Gastroesophageal sphincter (tissue), 4 donors: ENCODE results near the gene GPR183. TPM values are rescaled to one million over a fixed set of nuclear protein-coding genes. Genes with fewer than 3 reads are reported as not detected.

Experiments used
- ATAC-seq: fragments of 150-250 bp; one replicate; pipeline ENCODE4 v1.9.1; 2016; ENCODE audit warnings: mild to moderate bottlenecking, moderate library complexity
- H3K27ac ChIP-seq, 4 donors: fragments of 200-600 bp; sonication (generic) in 3 of 4; 1 replicate in 3 of 4; 2 replicates in 1 of 4; pipeline ENCODE4 v1.5.1; 2016 to 2019
- H3K27me3 ChIP-seq: fragments of 200-600 bp; sonication (generic); one replicate; pipeline ENCODE4 v1.5.1; 2019
- H3K36me3 ChIP-seq, 2 donors: fragments of 200-600 bp; sonication (generic); one replicate each; pipeline ENCODE4 v1.5.1; 2019; ENCODE audit warnings: control low read depth in 1 of 2
- H3K4me1 ChIP-seq, 3 donors: fragments of 200-600 bp; sonication (generic); 1 replicate in 2 of 3; 2 replicates in 1 of 3; pipeline ENCODE4 v1.5.1; 2016 to 2019; ENCODE audit warnings: control low read depth in 2 of 3
- H3K4me3 ChIP-seq, 2 donors: fragments of 200-600 bp; sonication (generic); one replicate each; pipeline ENCODE4 v1.5.1; 2019; ENCODE audit warnings: mild to moderate bottlenecking in 1 of 2, moderate library complexity in 1 of 2
- H3K9me3 ChIP-seq, 3 donors: fragments of 200-600 bp; sonication (generic); one replicate each; pipeline ENCODE4 v1.5.1; 2017 to 2019; ENCODE audit warnings: control low read depth in 2 of 3
- CTCF ChIP-seq, 4 experiments: fragments of 200-600 bp in 2 of 4; fragments of 450-650 bp in 2 of 4; sonication (generic) in 1 of 4; IDR thresholded peaks; one replicate each; pipeline ENCODE4 v1.5.1; 2017 to 2019; ENCODE audit warnings: antibody characterized with exemption in 4 of 4, mild to moderate bottlenecking in 2 of 4, moderate library complexity in 2 of 4
- EP300 ChIP-seq: sonication (generic); formaldehyde crosslinking; IDR thresholded peaks from one replicate; pipeline ENCODE4 v1.6.1; 2017; ENCODE audit warnings: antibody characterized with exemption, mild to moderate bottlenecking
- POLR2A ChIP-seq, 2 donors: fragments of 450-650 bp; IDR thresholded peaks; one replicate each; pipeline ENCODE4 v1.6.1; 2017; ENCODE audit warnings: antibody characterized with exemption in 2 of 2, mild to moderate bottlenecking in 2 of 2, moderate library complexity in 1 of 2
- POLR2AphosphoS5 ChIP-seq: sonication (generic); formaldehyde crosslinking; IDR thresholded peaks from one replicate; pipeline ENCODE4 v1.6.1; 2017; ENCODE audit warnings: antibody characterized with exemption
- WGBS, 2 donors: methylation state at CpG; one replicate each; pipeline ENCODE4 v1.1.5; 2018; ENCODE audit warnings: low coverage in 1 of 2; 5-methylcytosine and 5-hydroxymethylcytosine counted together
- total RNA-seq, 4 donors: library from RNA; depleted of rRNA; stranded (reverse); fragments of >200 nt; gene quantifications; one replicate each; pipeline ENCODE4 v1.1.0, GENCODE V29; 2016

The GPR183 gene
- total RNA-seq, 4 donors from 2014 or later: 11.5 to 23.8 (median 18.1) TPM

GRCh38 chr13:99303863-99304521, 3.2 kb downstream of the GPR183 start:
- peak overlapping the region in 3 of 4 donors; percentile 22 to 58 (median 29) for H3K27ac ChIP-seq
- peak overlapping the region in 1 of 2 donors; percentile 15 for H3K4me3 ChIP-seq
- H3K27me3 ChIP-seq: no peaks in the 10 kb centered on the region
- WGBS, 2 donors: 67 to 83% methylated on average over 3 to 5 of the region's 14 CpGs
- H3K4me1 ChIP-seq: peaks cover 7 to 74% (median 8%) of the 10 kb centered on the region in 3 donors
- no peaks in the 10 kb centered on the region for H3K9me3 ChIP-seq
- no peak for TF ChIP-seq CTCF (IDR thresholded peaks at IDR 0.05)
- TF ChIP-seq EP300: no peak
- peak in 1 of 2 donors; percentile 16 for TF ChIP-seq POLR2A (IDR thresholded peaks at IDR 0.05)
- TF ChIP-seq POLR2AphosphoS5: no peak
- no peaks in the 10 kb centered on the region for H3K36me3 ChIP-seq
- no peak for ATAC-seq

GRCh38 chr13:99302637-99303505, 4.3 kb downstream of the GPR183 start:
- 94 to 95% methylated on average over 3 to 6 of the region's 8 CpGs for WGBS, 2 donors
- H3K27ac ChIP-seq: peak overlapping the region in 2 of 4 donors; percentile 5 to 27
- H3K4me3 ChIP-seq: no peak overlapping the region
- no peak for ATAC-seq
- H3K9me3 ChIP-seq: no peaks in the 10 kb centered on the region
- H3K4me1 ChIP-seq: peaks cover 2 to 70% (median 3%) of the 10 kb centered on the region in 3 donors
- TF ChIP-seq CTCF (IDR thresholded peaks at IDR 0.05) (no peak), EP300 (no peak), POLR2A (IDR thresholded peaks at IDR 0.05) (no peak), POLR2AphosphoS5 (no peak)
- H3K27me3 ChIP-seq: no peaks in the 10 kb centered on the region
- no peaks in the 10 kb centered on the region for H3K36me3 ChIP-seq

- peak overlapping the region in 1 of 4 donors; percentile 27 for H3K27ac ChIP-seq
- WGBS, 2 donors: 100% methylated on average over 1 of the region's 1 CpG
Measured at GRCh38 chr13:99301913-99302636, 5.1 kb downstream of the GPR183 start.

More at GRCh38 chr13:99301913-99302636, 5.1 kb downstream of the GPR183 start:
- Histone ChIP-seq H3K36me3 (no peaks in the 10 kb centered on the region), H3K27me3 (no peaks in the 10 kb centered on the region), H3K4me3 (no peak overlapping the region), H3K9me3 (no peaks in the 10 kb centered on the region), H3K4me1 (peaks cover 0 to 71% (median 3%) of the 10 kb centered on the region in 3 donors)
- no peak for TF ChIP-seq CTCF (IDR thresholded peaks at IDR 0.05)
- TF ChIP-seq POLR2A (IDR thresholded peaks at IDR 0.05): no peak
- TF ChIP-seq POLR2AphosphoS5: no peak
- TF ChIP-seq EP300: no peak
- no peak for ATAC-seq
